Endothelial cell of umbilical vein (primary cell): ENCODE results near the gene RAPGEF4.

Experiments used
- CTCF ChIP-seq, 2 donors: IDR thresholded peaks; 1 replicate in 1 of 2; 2 replicates in 1 of 2; pipeline ENCODE4 v1.5.1; 2011; ENCODE audit warnings: low read length in 2 of 2, mild to moderate bottlenecking in 2 of 2, moderate library complexity in 2 of 2, control low read depth in 1 of 2, inconsistent platforms in 1 of 2, low read depth in 1 of 2; ENCODE audit not compliant: insufficient read depth in 1 of 2; ENCODE audit errors: extremely low read depth in 1 of 2
- POLR2A ChIP-seq: IDR thresholded peaks from 2 replicates; pipeline ENCODE4 v1.6.1; 2012; ENCODE audit warnings: low read depth, mild to moderate bottlenecking, control low read depth, low read length

GRCh38 chr2:172926785-172927640, 191.4 kb downstream of the RAPGEF4 start:
- no peak for TF ChIP-seq POLR2A
- no peak for TF ChIP-seq CTCF (IDR thresholded peaks at IDR 0.05; ENCODE audit: extremely low read depth in 1 of 2, insufficient read depth in 1 of 2, low read depth in 1 of 2, low read length in 2 of 2)
